HepG2 (cell line): Measurements from ENCODE around the gene CACNG1. TPM values are rescaled to one million over a fixed set of nuclear protein-coding genes. Genes with fewer than 3 reads are reported as not detected.

Experiments
- ARID5B ChIP-seq: IDR thresholded peaks from 2 replicates; pipeline ENCODE4 v1.4.0; 2020; ENCODE audit warnings: mild to moderate bottlenecking, missing genetic modification reagents
- E2F1 ChIP-seq: sonication (generic); formaldehyde crosslinking; IDR thresholded peaks from 2 replicates; pipeline ENCODE4 v1.5.0; 2020; ENCODE audit warnings: missing genetic modification reagents
- HES4 ChIP-seq: sonication (generic); formaldehyde crosslinking; IDR thresholded peaks from 2 replicates; pipeline ENCODE4 v1.9.0; 2021; ENCODE audit warnings: mild to moderate bottlenecking, missing genetic modification reagents, borderline replicate concordance
- MED8 ChIP-seq: sonication (generic); formaldehyde crosslinking; IDR thresholded peaks from 2 replicates; pipeline ENCODE4 v1.8.1; 2023; ENCODE audit warnings: mild to moderate bottlenecking, missing genetic modification reagents; ENCODE audit not compliant: insufficient replicate concordance
- MLXIP ChIP-seq: sonication (generic); formaldehyde crosslinking; IDR thresholded peaks from 2 replicates; pipeline ENCODE4 v1.9.0; 2021; ENCODE audit warnings: missing genetic modification reagents, borderline replicate concordance
- PPARG ChIP-seq: conservative IDR thresholded peaks from 2 replicates; pipeline ENCODE4 v1.6.1; 2016; ENCODE audit warnings: missing biosample characterization, missing genetic modification reagents
- RORA ChIP-seq: sonication (generic); formaldehyde crosslinking; IDR thresholded peaks from 2 replicates; pipeline ENCODE4 v1.5.0; 2020; ENCODE audit warnings: mild to moderate bottlenecking, missing genetic modification reagents, moderate library complexity
- SIN3A ChIP-seq: IDR thresholded peaks from 2 replicates; pipeline ENCODE4 v1.6.1; 2011; ENCODE audit warnings: low read depth, mild to moderate bottlenecking, control low read depth, low read length, borderline replicate concordance
- YEATS4 ChIP-seq: sonication (generic); formaldehyde crosslinking; IDR thresholded peaks from 2 replicates; pipeline ENCODE4 v1.4.0; 2020; ENCODE audit warnings: missing genetic modification reagents, borderline replicate concordance
- ZFP91 ChIP-seq: sonication (generic); formaldehyde crosslinking; IDR thresholded peaks from 2 replicates; pipeline ENCODE4 v1.9.0; 2022; ENCODE audit warnings: missing genetic modification reagents, mild to moderate bottlenecking, borderline replicate concordance
- ZNF280D ChIP-seq: sonication (generic); formaldehyde crosslinking; IDR thresholded peaks from 2 replicates; pipeline ENCODE4 v1.5.1; 2020; ENCODE audit warnings: mild to moderate bottlenecking, missing genetic modification reagents
- ZNF362 ChIP-seq: sonication (generic); formaldehyde crosslinking; IDR thresholded peaks from 2 replicates; pipeline ENCODE4 v1.4.0; 2020; ENCODE audit warnings: missing genetic modification reagents, mild to moderate bottlenecking, borderline replicate concordance
- ZNF615 ChIP-seq: sonication (generic); formaldehyde crosslinking; IDR thresholded peaks from 2 replicates; pipeline ENCODE4 v1.5.0; 2020; ENCODE audit warnings: mild to moderate bottlenecking, missing genetic modification reagents, borderline replicate concordance
- polyA plus RNA-seq, 8 experiments: library from polyadenylated mRNA; depleted of rRNA in 3 of 8; stranded (reverse) in 7 of 8; unstranded in 1 of 8; fragments of >200 nt; fragmentation: Illumina TruSeq in 4 of 8; extraction: Trizol in 4 of 8; gene quantifications; 2 replicates each; pipeline versions ENCODE4 v1.2.1 to v1.2.3, GENCODE V29; 2011 to 2016; ENCODE audit warnings: low read depth in 4 of 8, missing spikeins in 1 of 8, mixed read lengths in 1 of 8; ENCODE audit not compliant: insufficient read depth in 1 of 8
- total RNA-seq, 5 experiments: library from RNA; depleted of rRNA; stranded (reverse); fragments of >200 nt; fragmentation: Illumina TruSeq; extraction: Trizol; gene quantifications; 2 replicates each; pipeline ENCODE4 v1.2.3, GENCODE V29; 2016; ENCODE audit warnings: low read depth in 1 of 5

CACNG1 gene
- total and polyA plus RNA-seq, 2 of the 13 experiments (the other 11 are each of a cell fraction or from before 2014, with no cell fraction given), result not detected

- TF ChIP-seq MLXIP (no peak), ZFP91 (CRISPR knock-in tag) (no peak), ZNF362 (CRISPR knock-in tag) (no peak), HES4 (CRISPR knock-in tag) (no peak), ARID5B (CRISPR knock-in tag) (0 out of 2 replicates have a peak, but pooled peaks have one; percentile 16), YEATS4 (CRISPR knock-in tag) (no peak), RORA (CRISPR knock-in tag) (no peak), SIN3A (no peak), ZNF615 (CRISPR knock-in tag) (no peak), PPARG (CRISPR knock-in tag) (no peak), MED8 (CRISPR knock-in tag) (no peak), ZNF280D (CRISPR knock-in tag) (no peak), E2F1 (no peak)
These were observed 24.0 kb upstream of the CACNG1 start (continued) for GRCh38 chr17:67020293-67020766.
